Measurements from ENCODE around the gene TRAPPC12.
"Not testable (repeated sequence)": the region's sequence is repeated elsewhere in the genome, so short reads cannot be mapped to it uniquely, and the experiment has no call there.

TRAPPC12 gene

GRCh38 chr2:3443506-3444084, 64.1 kb downstream of the TRAPPC12 start:
- no peak overlapping the region for H3K4me3 ChIP-seq (ENCODE audit: low read depth, low read length)
- H3K36me3 ChIP-seq (ENCODE audit: control insufficient read depth, insufficient read depth, low read length) = no peaks in the 10 kb centered on the region
- H3K9ac ChIP-seq = no peak overlapping the region
- H3K27ac ChIP-seq = no peak overlapping the region
- peaks cover 12% of the 10 kb centered on the region for H3K79me2 ChIP-seq
- no peak overlapping the region for H3K4me2 ChIP-seq (ENCODE audit: low read length)
- TF ChIP-seq, protein P1, sequence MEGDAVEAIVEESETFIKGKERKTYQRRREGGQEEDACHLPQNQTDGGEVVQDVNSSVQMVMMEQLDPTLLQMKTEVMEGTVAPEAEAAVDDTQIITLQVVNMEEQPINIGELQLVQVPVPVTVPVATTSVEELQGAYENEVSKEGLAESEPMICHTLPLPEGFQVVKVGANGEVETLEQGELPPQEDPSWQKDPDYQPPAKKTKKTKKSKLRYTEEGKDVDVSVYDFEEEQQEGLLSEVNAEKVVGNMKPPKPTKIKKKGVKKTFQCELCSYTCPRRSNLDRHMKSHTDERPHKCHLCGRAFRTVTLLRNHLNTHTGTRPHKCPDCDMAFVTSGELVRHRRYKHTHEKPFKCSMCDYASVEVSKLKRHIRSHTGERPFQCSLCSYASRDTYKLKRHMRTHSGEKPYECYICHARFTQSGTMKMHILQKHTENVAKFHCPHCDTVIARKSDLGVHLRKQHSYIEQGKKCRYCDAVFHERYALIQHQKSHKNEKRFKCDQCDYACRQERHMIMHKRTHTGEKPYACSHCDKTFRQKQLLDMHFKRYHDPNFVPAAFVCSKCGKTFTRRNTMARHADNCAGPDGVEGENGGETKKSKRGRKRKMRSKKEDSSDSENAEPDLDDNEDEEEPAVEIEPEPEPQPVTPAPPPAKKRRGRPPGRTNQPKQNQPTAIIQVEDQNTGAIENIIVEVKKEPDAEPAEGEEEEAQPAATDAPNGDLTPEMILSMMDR (IDR thresholded peaks at IDR 0.05) = no peak
- no peaks in the 10 kb centered on the region for H3K27me3 ChIP-seq (ENCODE audit: control insufficient read depth, insufficient read depth, low read length)
- peaks cover 5% of the 10 kb centered on the region for H3K4me1 ChIP-seq
- no peaks in the 10 kb centered on the region for H3K9me3 ChIP-seq (ENCODE audit: control insufficient read depth, low read length)
- no peak overlapping the region for H2AFZ ChIP-seq

DNA sequence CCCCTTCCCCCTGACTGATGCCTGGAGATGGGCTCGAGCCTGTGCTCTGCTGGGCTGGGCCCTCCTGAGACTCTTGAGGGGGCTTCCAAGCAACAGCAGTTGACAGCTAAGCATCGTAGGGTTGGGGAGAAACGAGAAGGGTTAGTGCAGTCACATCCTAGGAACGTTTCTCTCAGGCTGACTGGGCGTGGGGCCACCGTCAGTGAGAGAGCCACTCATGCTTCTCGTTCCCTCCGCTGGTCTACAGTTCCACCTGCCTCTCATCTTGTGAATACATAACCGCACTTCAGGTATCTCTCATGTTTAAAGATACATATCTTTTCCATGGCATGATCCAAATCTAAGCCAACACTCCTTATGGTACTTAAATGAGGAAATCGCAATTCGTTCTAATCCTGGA, 66.4 kb downstream of the TRAPPC12 start:
- H3K9ac ChIP-seq = no peak overlapping the region
- peaks cover 5% of the 10 kb centered on the region for H3K4me1 ChIP-seq
- H3K27me3 ChIP-seq (ENCODE audit: control insufficient read depth, insufficient read depth, low read length) = no peaks in the 10 kb centered on the region
- no peaks in the 10 kb centered on the region for H3K36me3 ChIP-seq (ENCODE audit: control insufficient read depth, insufficient read depth, low read length)
- H3K27ac ChIP-seq = no peak overlapping the region
- H3K79me2 ChIP-seq = peaks cover 22% of the 10 kb centered on the region
- no peak overlapping the region for H3K4me3 ChIP-seq (ENCODE audit: low read depth, low read length)
- no peak overlapping the region for H3K4me2 ChIP-seq (ENCODE audit: low read length)
- TF ChIP-seq, protein P1 (IDR thresholded peaks at IDR 0.05) = no peak
- no peak overlapping the region for H2AFZ ChIP-seq
- no peaks in the 10 kb centered on the region for H3K9me3 ChIP-seq (ENCODE audit: control insufficient read depth, low read length)

GRCh38 chr2:3446381-3446780, 66.9 kb downstream of the TRAPPC12 start:
- H3K27me3 ChIP-seq (ENCODE audit: control insufficient read depth, insufficient read depth, low read length) = no peaks in the 10 kb centered on the region
- H3K4me3 ChIP-seq (ENCODE audit: low read depth, low read length) = no peak overlapping the region
- H3K4me1 ChIP-seq = peaks cover 5% of the 10 kb centered on the region
- H3K79me2 ChIP-seq = peaks cover 22% of the 10 kb centered on the region
- no peak overlapping the region for H3K4me2 ChIP-seq (ENCODE audit: low read length)
- no peaks in the 10 kb centered on the region for H3K9me3 ChIP-seq (ENCODE audit: control insufficient read depth, low read length)
- no peak overlapping the region for H3K27ac ChIP-seq
- no peak overlapping the region for H3K9ac ChIP-seq
- no peaks in the 10 kb centered on the region for H3K36me3 ChIP-seq (ENCODE audit: control insufficient read depth, insufficient read depth, low read length)
- TF ChIP-seq, protein P1 (IDR thresholded peaks at IDR 0.05) = no peak
- H2AFZ ChIP-seq = no peak overlapping the region

DNA sequence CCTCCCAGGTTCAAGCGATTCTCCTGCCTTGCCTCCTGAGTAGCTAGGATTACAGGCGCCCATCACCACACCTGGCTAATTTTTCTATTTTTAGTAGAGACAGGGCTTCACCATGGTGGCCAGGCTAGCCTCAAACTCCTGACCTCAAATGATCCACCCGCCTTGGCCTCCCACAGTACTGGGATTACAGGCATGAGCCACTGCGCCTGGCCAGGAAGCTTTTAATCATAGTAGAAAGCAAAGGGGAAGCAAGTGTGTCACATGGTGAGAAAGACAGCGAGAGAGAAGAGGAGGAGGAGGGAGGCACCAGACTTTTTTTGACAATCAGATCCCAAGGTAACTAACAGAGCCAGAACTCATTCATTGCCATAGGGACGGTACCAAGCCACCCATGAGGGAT, 67.7 kb downstream of the TRAPPC12 start:
- H3K27me3 ChIP-seq (ENCODE audit: control insufficient read depth, insufficient read depth, low read length); H3K9ac ChIP-seq; H3K4me1 ChIP-seq; H3K36me3 ChIP-seq (ENCODE audit: control insufficient read depth, insufficient read depth, low read length); H3K4me3 ChIP-seq (ENCODE audit: low read depth, low read length); H2AFZ ChIP-seq; H3K9me3 ChIP-seq (ENCODE audit: control insufficient read depth, low read length); H3K4me2 ChIP-seq (ENCODE audit: low read length); H3K27ac ChIP-seq: not testable (repeated sequence)
- peaks cover 22% of the 10 kb centered on the region for H3K79me2 ChIP-seq

DNA sequence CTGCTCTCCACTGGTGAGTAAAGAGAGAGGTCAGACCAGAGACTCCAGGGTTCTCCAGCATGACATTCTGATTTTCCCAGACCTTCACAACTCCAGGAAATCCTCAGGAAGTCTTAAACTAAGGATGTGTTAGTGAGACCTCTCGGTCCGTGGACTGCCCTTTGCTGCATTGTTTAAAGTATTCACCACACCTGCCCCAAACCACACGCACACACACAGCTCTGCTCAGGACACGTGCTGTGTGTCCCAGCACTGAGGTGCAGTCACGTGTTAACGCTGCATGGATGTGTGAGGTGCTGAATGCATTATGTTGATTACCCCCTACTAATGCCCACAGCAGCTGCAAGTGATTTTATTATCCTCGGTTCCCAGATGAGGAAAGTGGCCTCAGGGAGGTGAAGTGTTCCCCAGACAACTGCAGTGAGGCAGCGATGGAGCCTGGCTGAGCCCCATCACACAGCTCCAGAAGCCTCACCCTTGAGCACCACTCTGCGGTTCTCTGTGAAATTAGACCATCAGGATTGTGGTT, 68.4 kb downstream of the TRAPPC12 start:
- Histone ChIP-seq H3K27me3 (ENCODE audit: control insufficient read depth, insufficient read depth, low read length) (no peaks in the 10 kb centered on the region), H2AFZ (no peak overlapping the region), H3K4me3 (ENCODE audit: low read depth, low read length) (no peak overlapping the region), H3K4me2 (ENCODE audit: low read length) (no peak overlapping the region), H3K79me2 (peaks cover 18% of the 10 kb centered on the region), H3K4me1 (peaks cover under 1% of the 10 kb centered on the region), H3K36me3 (ENCODE audit: control insufficient read depth, insufficient read depth, low read length) (no peaks in the 10 kb centered on the region), H3K9me3 (ENCODE audit: control insufficient read depth, low read length) (no peaks in the 10 kb centered on the region), H3K27ac (no peak overlapping the region), H3K9ac (no peak overlapping the region)
- TF ChIP-seq, protein P1 (IDR thresholded peaks at IDR 0.05) = no peak

GRCh38 chr2:3448441-3448911, 69.0 kb downstream of the TRAPPC12 start:
- not testable (repeated sequence) for H2AFZ ChIP-seq; H3K4me1 ChIP-seq; H3K9me3 ChIP-seq (ENCODE audit: control insufficient read depth, low read length); H3K27ac ChIP-seq; H3K4me3 ChIP-seq (ENCODE audit: low read depth, low read length); H3K27me3 ChIP-seq (ENCODE audit: control insufficient read depth, insufficient read depth, low read length); H3K9ac ChIP-seq; H3K36me3 ChIP-seq (ENCODE audit: control insufficient read depth, insufficient read depth, low read length); H3K4me2 ChIP-seq (ENCODE audit: low read length)
- peaks cover 15% of the 10 kb centered on the region for H3K79me2 ChIP-seq

Data from parathyroid adenoma (tissue), 2 donors.